ENCODE measurements around the gene KIF4A.

- no peak for TF ChIP-seq CTCF (IDR thresholded peaks at IDR 0.05 in 8 of 11, conservative IDR thresholded peaks at IDR 0.05 in 3 of 11)
- TF ChIP-seq POLR2A (IDR thresholded peaks at IDR 0.05) = no peak
These were observed 2.9 kb downstream of the KIF4A start for GRCh38 chrX:70292788-70293187.
